ENCODE results near the gene ELMO1. TPM values are rescaled to one million over a fixed set of nuclear protein-coding genes. Genes with fewer than 3 reads are reported as not detected.

ELMO1 gene
- total RNA-seq, 1 experiment from 2014 or later: 7.8 TPM

GRCh38 chr7:37443627-37444026, 5.0 kb downstream of the ELMO1 start:
- no peak overlapping the region for H4K8ac ChIP-seq (replicated peaks; ENCODE audit: insufficient read length, low read depth, low read length)
- no peak overlapping the region for H2BK12ac ChIP-seq (ENCODE audit: insufficient read length, low read depth, low read length)
- no peak overlapping the region for H2AK5ac ChIP-seq (ENCODE audit: insufficient read length, low read length)
- no peak overlapping the region for H3K23ac ChIP-seq (ENCODE audit: insufficient read length, low read depth, low read length)
- no peak overlapping the region for H4K5ac ChIP-seq (ENCODE audit: insufficient read length, low read depth, low read length)
- H3K36me3 Mint-ChIP-seq (ENCODE audit: insufficient read depth in 1 of 3, low read depth in 3 of 3): no peaks in the 10 kb centered on the region
- no peak overlapping the region for H4K91ac ChIP-seq (ENCODE audit: insufficient read length, low read depth, low read length)
- 0 out of 2 replicates have a peak, but pooled peaks cover 3% of the 10 kb centered on the region for H3K79me2 ChIP-seq (ENCODE audit: insufficient read depth, low read length)
- H3K27me3 Mint-ChIP-seq (ENCODE audit: low read depth): peaks cover 19% of the 10 kb centered on the region
- no peaks in the 10 kb centered on the region for H4K20me1 ChIP-seq (ENCODE audit: control insufficient read depth, insufficient read depth, insufficient read length)
- H3K9ac ChIP-seq (ENCODE audit: extremely low read depth, insufficient read length, low read length): no peak overlapping the region
- no peak overlapping the region for H3K56ac ChIP-seq (ENCODE audit: insufficient read length, low read depth, low read length)
- H3K4me3 Mint-ChIP-seq: no peak overlapping the region
- H3K9me3 Mint-ChIP-seq: no peaks in the 10 kb centered on the region
- H3K79me1 ChIP-seq (ENCODE audit: insufficient read depth, low read depth, low read length, poor library complexity, severe bottlenecking): no peaks in the 10 kb centered on the region
- no peak overlapping the region for H2BK120ac ChIP-seq (ENCODE audit: low read depth, low read length, poor library complexity, severe bottlenecking)
- H3K27ac ChIP-seq (ENCODE audit: insufficient read length, low read depth, low read length): no peak overlapping the region
- no peak overlapping the region for H3K4me2 ChIP-seq (ENCODE audit: insufficient read depth, insufficient read length, low read length)
- no peak overlapping the region for H3T11ph ChIP-seq (ENCODE audit: low read length)
- H3K4me1 Mint-ChIP-seq: peaks cover 19 to 37% of the 10 kb centered on the region in 2 experiments
- no peaks in the 10 kb centered on the region for H3K9me3 ChIP-seq (ENCODE audit: control insufficient read depth, low read depth, low read length)
- no peak overlapping the region for H2BK15ac ChIP-seq (ENCODE audit: low read depth, low read length)
- DNase-seq: no peak
- H3K14ac ChIP-seq (ENCODE audit: insufficient read depth, low read length): no peak overlapping the region
- peaks cover 2% of the 10 kb centered on the region; the same call in 1 of the 2 replicates for H3K4me1 ChIP-seq (ENCODE audit: insufficient read depth, low read length)
- no peak overlapping the region for H3K4ac ChIP-seq (ENCODE audit: low read depth, low read length)
- H2BK20ac ChIP-seq (ENCODE audit: low read depth, low read length, poor library complexity, severe bottlenecking): no peak overlapping the region
- H2AFZ ChIP-seq (ENCODE audit: low read length): no peak overlapping the region
- H3K18ac ChIP-seq (ENCODE audit: insufficient read length, low read depth, low read length): no peak overlapping the region
- TF ChIP-seq CTCF (conservative IDR thresholded peaks at IDR 0.05): no peak
- H2BK5ac ChIP-seq (ENCODE audit: insufficient read length, low read length): no peak overlapping the region
- no CpG with 5 or more reads among the region's 1 CpG for WGBS (ENCODE audit: extremely low coverage, insufficient read length, low lambda C conversion rate)
- no peak overlapping the region for H3K27ac Mint-ChIP-seq
- H3K23me2 ChIP-seq (ENCODE audit: insufficient read length, low read depth, low read length, poor library complexity, severe bottlenecking): peaks cover 10% of the 10 kb centered on the region
- no peaks in the 10 kb centered on the region for H3K27me3 ChIP-seq (ENCODE audit: insufficient read depth, low read length)
